HEK293 (cell line): ENCODE results near the gene DCAF8.

Experiments used
- ATF2 ChIP-seq: fragments of 450-650 bp; formaldehyde crosslinking; IDR thresholded peaks from 2 replicates; pipeline ENCODE4 v1.5.1; 2016; ENCODE audit warnings: missing biosample characterization, missing genetic modification characterization, low read depth
- CTCF ChIP-seq: fragments of 450-650 bp; formaldehyde crosslinking; IDR thresholded peaks from 2 replicates; pipeline ENCODE4 v1.5.1; 2016; ENCODE audit warnings: missing biosample characterization, missing genetic modification characterization

- TF ChIP-seq CTCF (tag by site-specific recombination) (no peak), ATF2 (tag by site-specific recombination) (no peak)
These were observed 35.7 kb downstream of the DCAF8 start for GRCh38 chr1:160226623-160227022.
